ENCODE data around the gene EEPD1.

DNA sequence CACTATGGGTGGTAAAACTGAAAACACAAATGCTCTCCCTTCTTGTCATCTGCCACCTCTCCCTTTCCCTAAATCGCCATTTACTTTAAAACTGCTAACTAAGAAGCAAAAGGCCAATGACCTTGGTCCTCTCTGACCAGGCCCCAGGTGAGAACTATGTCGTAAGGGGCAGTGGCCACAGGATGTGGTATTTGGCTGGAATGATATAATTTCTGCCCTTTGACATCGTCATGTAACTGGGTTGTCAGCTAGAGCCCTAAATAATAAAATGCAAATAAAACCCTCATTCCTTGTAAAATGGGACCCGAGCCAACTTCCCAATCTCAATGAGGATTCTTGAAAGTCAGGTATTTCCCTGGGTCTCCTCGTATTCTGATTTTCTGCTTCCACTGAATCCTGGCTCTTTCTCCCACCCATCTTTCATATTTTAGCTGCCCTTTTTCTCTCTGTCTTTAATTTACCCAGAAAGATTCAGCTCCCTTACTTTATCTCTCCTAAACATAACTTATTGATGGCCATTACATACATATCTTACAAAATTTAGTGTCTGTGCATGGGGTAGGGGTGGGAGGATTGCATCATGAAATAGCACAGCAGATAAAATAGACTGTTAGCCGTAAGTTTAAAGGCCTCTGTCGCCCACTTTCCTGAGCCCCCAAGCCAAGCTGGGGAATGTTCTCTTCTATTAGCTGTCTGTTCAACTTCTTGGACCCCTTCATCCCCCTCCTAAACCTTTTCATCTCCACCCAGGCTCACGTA is 3.2 kb upstream of the EEPD1 start:
- TF ChIP-seq, protein P1, sequence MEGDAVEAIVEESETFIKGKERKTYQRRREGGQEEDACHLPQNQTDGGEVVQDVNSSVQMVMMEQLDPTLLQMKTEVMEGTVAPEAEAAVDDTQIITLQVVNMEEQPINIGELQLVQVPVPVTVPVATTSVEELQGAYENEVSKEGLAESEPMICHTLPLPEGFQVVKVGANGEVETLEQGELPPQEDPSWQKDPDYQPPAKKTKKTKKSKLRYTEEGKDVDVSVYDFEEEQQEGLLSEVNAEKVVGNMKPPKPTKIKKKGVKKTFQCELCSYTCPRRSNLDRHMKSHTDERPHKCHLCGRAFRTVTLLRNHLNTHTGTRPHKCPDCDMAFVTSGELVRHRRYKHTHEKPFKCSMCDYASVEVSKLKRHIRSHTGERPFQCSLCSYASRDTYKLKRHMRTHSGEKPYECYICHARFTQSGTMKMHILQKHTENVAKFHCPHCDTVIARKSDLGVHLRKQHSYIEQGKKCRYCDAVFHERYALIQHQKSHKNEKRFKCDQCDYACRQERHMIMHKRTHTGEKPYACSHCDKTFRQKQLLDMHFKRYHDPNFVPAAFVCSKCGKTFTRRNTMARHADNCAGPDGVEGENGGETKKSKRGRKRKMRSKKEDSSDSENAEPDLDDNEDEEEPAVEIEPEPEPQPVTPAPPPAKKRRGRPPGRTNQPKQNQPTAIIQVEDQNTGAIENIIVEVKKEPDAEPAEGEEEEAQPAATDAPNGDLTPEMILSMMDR (IDR thresholded peaks at IDR 0.05), result no peak
- no peak for TF ChIP-seq POLR2AphosphoS5 (IDR thresholded peaks at IDR 0.05)
